Measurements from ENCODE around the gene CCDC188. TPM values are rescaled to one million over a fixed set of nuclear protein-coding genes. Genes with fewer than 3 reads are reported as not detected.

The CCDC188 gene
- total and polyA plus RNA-seq, 10 of the 15 experiments (the other 5 are each of a cell fraction or from before 2014, with no cell fraction given) = not detected

GRCh38 chr22:20142711-20143621, 7.9 kb downstream of the CCDC188 start:
- ChIA-PET POLR2A (no interaction called here), RAD21 (ENCODE audit: unreplicated experiment) (no interaction called here), SMC1A (ENCODE audit: uncharacterized antibody, unreplicated experiment) (no interaction called here), CTCF (no interaction called here)
- 93% methylated on average over 56 of the region's 65 CpGs for WGBS (ENCODE audit: insufficient coverage, insufficient replicate concordance, low lambda C conversion rate, missing lambda C conversion rate)
- no TSS peak for BruUV-seq (replicated peaks)
- Histone ChIP-seq H3K4me2 (ENCODE audit: control insufficient read depth, insufficient read depth) (no peak overlapping the region), H3K27ac (ENCODE audit: control insufficient read depth, insufficient read depth) (no peak overlapping the region), H3K79me2 (ENCODE audit: control insufficient read depth, insufficient read depth, low read length) (no peaks in the 10 kb centered on the region), H3K4me3 (no peak overlapping the region), H3K36me3 (ENCODE audit: control insufficient read depth in 2 of 2, insufficient read depth in 2 of 2, low read length in 1 of 2) (no peaks in the 10 kb centered on the region; a peak in 1 of 4 replicates), H3K9me3 (replicated peaks; ENCODE audit: control insufficient read depth, insufficient read depth, low read length) (no peaks in the 10 kb centered on the region), H2AFZ (ENCODE audit: control insufficient read depth, low read depth, low read length) (no peak overlapping the region), H3K4me1 (ENCODE audit: control insufficient read depth, insufficient read depth, low read length) (peaks cover 4% of the 10 kb centered on the region; the same call in 1 of the 2 replicates), H4K20me1 (ENCODE audit: control insufficient read depth, insufficient read depth) (no peaks in the 10 kb centered on the region), H3K9ac (ENCODE audit: control insufficient read depth, insufficient read depth, low read length) (no peak overlapping the region), H3K27me3 (replicated peaks in 1 of 2; ENCODE audit: control insufficient read depth in 2 of 2, insufficient read depth in 2 of 2, low read length in 1 of 2) (no peaks in the 10 kb centered on the region)
- DNase-seq (ENCODE audit: low read depth, low spot score) (no peak), ATAC-seq (no peak), FAIRE-seq (no peak)
- intact Hi-C loops (cut with micrococcal nuclease; ENCODE audit: unreplicated experiment) (no loop called here), in situ Hi-C loops (cut with MboI) (no loop called here)
- no peak for TF ChIP-seq SMC3 (IDR thresholded peaks at IDR 0.05; ENCODE audit: borderline replicate concordance, low read length)
- TF ChIP-seq, protein P1, sequence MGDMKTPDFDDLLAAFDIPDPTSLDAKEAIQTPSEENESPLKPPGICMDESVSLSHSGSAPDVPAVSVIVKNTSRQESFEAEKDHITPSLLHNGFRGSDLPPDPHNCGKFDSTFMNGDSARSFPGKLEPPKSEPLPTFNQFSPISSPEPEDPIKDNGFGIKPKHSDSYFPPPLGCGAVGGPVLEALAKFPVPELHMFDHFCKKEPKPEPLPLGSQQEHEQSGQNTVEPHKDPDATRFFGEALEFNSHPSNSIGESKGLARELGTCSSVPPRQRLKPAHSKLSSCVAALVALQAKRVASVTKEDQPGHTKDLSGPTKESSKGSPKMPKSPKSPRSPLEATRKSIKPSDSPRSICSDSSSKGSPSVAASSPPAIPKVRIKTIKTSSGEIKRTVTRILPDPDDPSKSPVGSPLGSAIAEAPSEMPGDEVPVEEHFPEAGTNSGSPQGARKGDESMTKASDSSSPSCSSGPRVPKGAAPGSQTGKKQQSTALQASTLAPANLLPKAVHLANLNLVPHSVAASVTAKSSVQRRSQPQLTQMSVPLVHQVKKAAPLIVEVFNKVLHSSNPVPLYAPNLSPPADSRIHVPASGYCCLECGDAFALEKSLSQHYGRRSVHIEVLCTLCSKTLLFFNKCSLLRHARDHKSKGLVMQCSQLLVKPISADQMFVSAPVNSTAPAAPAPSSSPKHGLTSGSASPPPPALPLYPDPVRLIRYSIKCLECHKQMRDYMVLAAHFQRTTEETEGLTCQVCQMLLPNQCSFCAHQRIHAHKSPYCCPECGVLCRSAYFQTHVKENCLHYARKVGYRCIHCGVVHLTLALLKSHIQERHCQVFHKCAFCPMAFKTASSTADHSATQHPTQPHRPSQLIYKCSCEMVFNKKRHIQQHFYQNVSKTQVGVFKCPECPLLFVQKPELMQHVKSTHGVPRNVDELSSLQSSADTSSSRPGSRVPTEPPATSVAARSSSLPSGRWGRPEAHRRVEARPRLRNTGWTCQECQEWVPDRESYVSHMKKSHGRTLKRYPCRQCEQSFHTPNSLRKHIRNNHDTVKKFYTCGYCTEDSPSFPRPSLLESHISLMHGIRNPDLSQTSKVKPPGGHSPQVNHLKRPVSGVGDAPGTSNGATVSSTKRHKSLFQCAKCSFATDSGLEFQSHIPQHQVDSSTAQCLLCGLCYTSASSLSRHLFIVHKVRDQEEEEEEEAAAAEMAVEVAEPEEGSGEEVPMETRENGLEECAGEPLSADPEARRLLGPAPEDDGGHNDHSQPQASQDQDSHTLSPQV (IDR thresholded peaks at IDR 0.05) = no peak
- TF ChIP-seq, protein P2, sequence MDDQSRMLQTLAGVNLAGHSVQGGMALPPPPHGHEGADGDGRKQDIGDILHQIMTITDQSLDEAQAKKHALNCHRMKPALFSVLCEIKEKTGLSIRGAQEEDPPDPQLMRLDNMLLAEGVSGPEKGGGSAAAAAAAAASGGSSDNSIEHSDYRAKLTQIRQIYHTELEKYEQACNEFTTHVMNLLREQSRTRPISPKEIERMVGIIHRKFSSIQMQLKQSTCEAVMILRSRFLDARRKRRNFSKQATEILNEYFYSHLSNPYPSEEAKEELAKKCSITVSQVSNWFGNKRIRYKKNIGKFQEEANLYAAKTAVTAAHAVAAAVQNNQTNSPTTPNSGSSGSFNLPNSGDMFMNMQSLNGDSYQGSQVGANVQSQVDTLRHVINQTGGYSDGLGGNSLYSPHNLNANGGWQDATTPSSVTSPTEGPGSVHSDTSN (IDR thresholded peaks at IDR 0.05; ENCODE audit: insufficient replicate concordance, low read depth, low read length) = no peak

All from GM12878 (cell line).